SIG-M5 treated with dmso at 0.1 percent for 504 hours (cell line): Measurements from ENCODE around the gene RANBP10.
"Not testable (repeated sequence)": the region's sequence is repeated elsewhere in the genome, so short reads cannot be mapped to it uniquely, and the experiment has no call there.

ENCODE experiments used
- DNase-seq: peaks from one replicate; lab custom pipeline; 2025; ENCODE audit not compliant: unreplicated experiment; lab: John Stamatoyannopoulos, UW

The RANBP10 gene

GRCh38 chr16:67806428-67807147 lies at the start of gene RANBP10, which contains the start of gene TSNAXIP1:
TSS of gene RANBP10 (minus strand) at chr16:67806560. CDS start at chr16:67806536, 24 bp downstream.
TSS of gene TSNAXIP1 (plus strand) at chr16:67806889. CDS start at chr16:67807150, 261 bp downstream.
- peak; percentile 99 for DNase-seq

- no peak for DNase-seq
Observed at GRCh38 chr16:67855789-67856188, 49.4 kb upstream of the RANBP10 start.

GRCh38 chr16:67853670-67854069 lies 47.3 kb upstream of the RANBP10 start:
- no peak for DNase-seq

GRCh38 chr16:67848118-67848517 lies 41.8 kb upstream of the RANBP10 start:
- DNase-seq, result no peak

- DNase-seq, result peak; percentile 37
Observed at GRCh38 chr16:67847064-67847861, 40.9 kb upstream of the RANBP10 start, which contains the start of gene CENPT. TSS of gene CENPT (minus strand) at chr16:67847693. CDS start at chr16:67833859, 13,834 bp downstream.

- peak; percentile 92 for DNase-seq
Observed at GRCh38 chr16:67846320-67847063, 40.1 kb upstream of the RANBP10 start, which contains the start of gene NUTF2. TSS of gene NUTF2 (plus strand) at chr16:67846933. CDS start at chr16:67865131, 18,198 bp downstream.

GRCh38 chr16:67846063-67846319 lies 39.6 kb upstream of the RANBP10 start:
- no peak for DNase-seq

- DNase-seq, result peak; percentile 16
Observed at GRCh38 chr16:67845291-67846062, 39.1 kb upstream of the RANBP10 start.

- no peak for DNase-seq
Observed at GRCh38 chr16:67844497-67844896, 38.1 kb upstream of the RANBP10 start.

GRCh38 chr16:67843343-67843765 lies 37.0 kb upstream of the RANBP10 start:
- no peak for DNase-seq

- peak; percentile 59 for DNase-seq
Observed at GRCh38 chr16:67842509-67843342, 36.4 kb upstream of the RANBP10 start.

GRCh38 chr16:67841816-67842508 lies 35.6 kb upstream of the RANBP10 start, which contains the start of gene THAP11:
TSS of gene THAP11 (plus strand) at chr16:67842320. CDS start at chr16:67842555, 235 bp downstream.
- peak; percentile 97 for DNase-seq

- DNase-seq, result no peak
Observed at GRCh38 chr16:67841198-67841815, 34.9 kb upstream of the RANBP10 start.

GRCh38 chr16:67837811-67838210 lies 31.5 kb upstream of the RANBP10 start:
- no peak for DNase-seq

GRCh38 chr16:67837190-67837589 lies 30.8 kb upstream of the RANBP10 start:
- DNase-seq, result not testable (repeated sequence)

- DNase-seq, result no peak
Observed at GRCh38 chr16:67834242-67834614, 27.9 kb upstream of the RANBP10 start.

- peak; percentile 89 for DNase-seq
Observed at GRCh38 chr16:67833415-67834241, 27.3 kb upstream of the RANBP10 start.

- no peak for DNase-seq
Observed at GRCh38 chr16:67833030-67833414, 26.7 kb upstream of the RANBP10 start.
